Measurements from ENCODE around the gene RBMS3.
A peak's percentile ranks its signal among the peaks of the same experiment; 100 is the strongest.
"Not testable (repeated sequence)": the region's sequence is repeated elsewhere in the genome, so short reads cannot be mapped to it uniquely, and the experiment has no call there.

The RBMS3 gene

GRCh38 chr3:29789686-29790085 is 508.8 kb downstream of the RBMS3 start:
- DNase-seq (ENCODE audit: low read depth), result no peak

GRCh38 chr3:29796808-29797207 is 515.9 kb downstream of the RBMS3 start:
- DNase-seq (ENCODE audit: low read depth), result no peak

GRCh38 chr3:29802057-29802456 is 521.2 kb downstream of the RBMS3 start:
- no peak for DNase-seq (ENCODE audit: low read depth)

- no peak for DNase-seq (ENCODE audit: low read depth)
These were observed 523.2 kb downstream of the RBMS3 start for GRCh38 chr3:29804044-29804443.

GRCh38 chr3:29805757-29806156 is 524.9 kb downstream of the RBMS3 start:
- DNase-seq (ENCODE audit: low read depth), result no peak

GRCh38 chr3:29808324-29808723 is 527.5 kb downstream of the RBMS3 start:
- not testable (repeated sequence) for DNase-seq (ENCODE audit: low read depth)

GRCh38 chr3:29822071-29822470 is 541.2 kb downstream of the RBMS3 start:
- DNase-seq (ENCODE audit: low read depth), result peak; percentile 75

- no peak for DNase-seq (ENCODE audit: low read depth)
These were observed 542.4 kb downstream of the RBMS3 start for GRCh38 chr3:29823233-29823632.

- DNase-seq (ENCODE audit: low read depth), result no peak
These were observed 545.8 kb downstream of the RBMS3 start for GRCh38 chr3:29826712-29827111.

- no peak for DNase-seq (ENCODE audit: low read depth)
These were observed 546.9 kb downstream of the RBMS3 start for GRCh38 chr3:29827756-29828155.

GRCh38 chr3:29829340-29829739 is 548.5 kb downstream of the RBMS3 start:
- DNase-seq (ENCODE audit: low read depth), result no peak

GRCh38 chr3:29850641-29851040 is 569.8 kb downstream of the RBMS3 start:
- DNase-seq (ENCODE audit: low read depth), result no peak

- no peak for DNase-seq (ENCODE audit: low read depth)
These were observed 571.9 kb downstream of the RBMS3 start for GRCh38 chr3:29852767-29853166.

- no peak for DNase-seq (ENCODE audit: low read depth)
These were observed 573.0 kb downstream of the RBMS3 start for GRCh38 chr3:29853841-29854397.

GRCh38 chr3:29854821-29855220 is 574.0 kb downstream of the RBMS3 start:
- DNase-seq (ENCODE audit: low read depth), result no peak

GRCh38 chr3:29859726-29860270 is 578.9 kb downstream of the RBMS3 start:
- DNase-seq (ENCODE audit: low read depth), result no peak

- no peak for DNase-seq (ENCODE audit: low read depth)
These were observed 583.9 kb downstream of the RBMS3 start for GRCh38 chr3:29864809-29865208.

GRCh38 chr3:29868543-29869101 is 587.8 kb downstream of the RBMS3 start:
- DNase-seq (ENCODE audit: low read depth), result no peak

GRCh38 chr3:29870136-29870535 is 589.3 kb downstream of the RBMS3 start:
- DNase-seq (ENCODE audit: low read depth), result no peak

- DNase-seq (ENCODE audit: low read depth), result no peak
These were observed 590.2 kb downstream of the RBMS3 start for GRCh38 chr3:29871087-29871486.

- no peak for DNase-seq (ENCODE audit: low read depth)
These were observed 599.9 kb downstream of the RBMS3 start for GRCh38 chr3:29880809-29881208.

- DNase-seq (ENCODE audit: low read depth), result peak; percentile 21
These were observed 606.6 kb downstream of the RBMS3 start for GRCh38 chr3:29887451-29887850.

- peak; percentile 27 for DNase-seq (ENCODE audit: low read depth)
These were observed 608.3 kb downstream of the RBMS3 start for GRCh38 chr3:29889215-29889614.

- DNase-seq (ENCODE audit: low read depth), result no peak
These were observed 609.9 kb downstream of the RBMS3 start for GRCh38 chr3:29890801-29891200.
